GM19372 (cell line): ENCODE results near the gene CMTM1.
"Not testable (repeated sequence)": the region's sequence is repeated elsewhere in the genome, so short reads cannot be mapped to it uniquely, and the experiment has no call there.

Experiments used
- ATAC-seq: cut with Tn5 transposase; IDR thresholded peaks from one replicate; pipeline ENCODE4 v1.9.1; 2021; ENCODE audit warnings: mild to moderate bottlenecking, low read depth, moderate library complexity; ENCODE audit not compliant: unreplicated experiment

Gene CMTM1

GRCh38 chr16:66561381-66562080 lies 4.7 kb upstream of the CMTM1 start:
- ATAC-seq: no peak

- no peak for ATAC-seq
Observed at GRCh38 chr16:66562409-66562808, 3.8 kb upstream of the CMTM1 start.

- no peak for ATAC-seq
Observed at GRCh38 chr16:66562986-66563385, 3.3 kb upstream of the CMTM1 start.

- no peak for ATAC-seq
Observed at GRCh38 chr16:66563574-66564334, 2.5 kb upstream of the CMTM1 start.

GRCh38 chr16:66567270-66567669 lies 1.0 kb downstream of the CMTM1 start:
- not testable (repeated sequence) for ATAC-seq

- ATAC-seq: no peak
Observed at GRCh38 chr16:66568355-66568754, 2.1 kb downstream of the CMTM1 start.

- no peak for ATAC-seq
Observed at GRCh38 chr16:66569131-66569530, 2.9 kb downstream of the CMTM1 start.

- ATAC-seq: no peak
Observed at GRCh38 chr16:66569827-66570405, 3.7 kb downstream of the CMTM1 start.

- ATAC-seq: no peak
Observed at GRCh38 chr16:66572356-66572755, 6.1 kb downstream of the CMTM1 start.

- no peak for ATAC-seq
Observed at GRCh38 chr16:66574081-66574480, 7.8 kb downstream of the CMTM1 start.

- no peak for ATAC-seq
Observed at GRCh38 chr16:66574531-66574930, 8.3 kb downstream of the CMTM1 start.

- no peak for ATAC-seq
Observed at GRCh38 chr16:66575060-66575459, 8.8 kb downstream of the CMTM1 start.

GRCh38 chr16:66576296-66576695 lies 10.1 kb downstream of the CMTM1 start:
- no peak for ATAC-seq

- no peak for ATAC-seq
Observed at GRCh38 chr16:66578651-66579531, 12.7 kb downstream of the CMTM1 start, which contains the start of gene CMTM2. Gene CMTM2 (plus strand): TSS chr16:66579463. CDS start chr16:66579608, 145 bp downstream.

- ATAC-seq: no peak
Observed at GRCh38 chr16:66580605-66581209, 14.5 kb downstream of the CMTM1 start.

- no peak for ATAC-seq
Observed at GRCh38 chr16:66581246-66581952, 15.2 kb downstream of the CMTM1 start.

- ATAC-seq: no peak
Observed at GRCh38 chr16:66585481-66586239, 19.4 kb downstream of the CMTM1 start.

- no peak for ATAC-seq
Observed at GRCh38 chr16:66587881-66588600, 21.8 kb downstream of the CMTM1 start.
